Kidney epithelial cell (primary cell): ENCODE results near the gene NCAPD3. TPM values are rescaled to one million over a fixed set of nuclear protein-coding genes. Genes with fewer than 3 reads are reported as not detected.
A peak's percentile ranks its signal among the peaks of the same experiment; 100 is the strongest.

ENCODE experiments used
- DNase-seq: peaks from one replicate; pipeline ENCODE4 v3.0.0-alpha.2; 2010; ENCODE audit warnings: low read depth
- H3K27me3 ChIP-seq: 2 replicates; pipeline ENCODE4 v1.6.0; 2011; ENCODE audit warnings: low read length; ENCODE audit not compliant: control insufficient read depth, insufficient read depth
- H3K36me3 ChIP-seq: 2 replicates; pipeline ENCODE4 v1.5.1; 2011; ENCODE audit warnings: low read length; ENCODE audit not compliant: control insufficient read depth, insufficient read depth
- H3K4me3 ChIP-seq: 2 replicates; pipeline ENCODE4 v1.5.1; 2011; ENCODE audit warnings: low read depth, mild to moderate bottlenecking, control low read depth, low read length
- total RNA-seq: library from RNA; depleted of rRNA; stranded (reverse); fragments of >200 nt; gene quantifications from 2 replicates; pipeline ENCODE4 v1.2.3, GENCODE V29; 2015
- TF ChIP-seq, protein P1 (sequence below): IDR thresholded peaks from 2 replicates; pipeline ENCODE4 v1.5.1; 2011; ENCODE audit warnings: mild to moderate bottlenecking, moderate library complexity, low read length, control low read depth, inconsistent platforms; ENCODE audit not compliant: insufficient read depth, poor library complexity, severe bottlenecking

Gene NCAPD3
- 9.7 and 18.6 TPM in 2 replicates for total RNA-seq

DNA sequence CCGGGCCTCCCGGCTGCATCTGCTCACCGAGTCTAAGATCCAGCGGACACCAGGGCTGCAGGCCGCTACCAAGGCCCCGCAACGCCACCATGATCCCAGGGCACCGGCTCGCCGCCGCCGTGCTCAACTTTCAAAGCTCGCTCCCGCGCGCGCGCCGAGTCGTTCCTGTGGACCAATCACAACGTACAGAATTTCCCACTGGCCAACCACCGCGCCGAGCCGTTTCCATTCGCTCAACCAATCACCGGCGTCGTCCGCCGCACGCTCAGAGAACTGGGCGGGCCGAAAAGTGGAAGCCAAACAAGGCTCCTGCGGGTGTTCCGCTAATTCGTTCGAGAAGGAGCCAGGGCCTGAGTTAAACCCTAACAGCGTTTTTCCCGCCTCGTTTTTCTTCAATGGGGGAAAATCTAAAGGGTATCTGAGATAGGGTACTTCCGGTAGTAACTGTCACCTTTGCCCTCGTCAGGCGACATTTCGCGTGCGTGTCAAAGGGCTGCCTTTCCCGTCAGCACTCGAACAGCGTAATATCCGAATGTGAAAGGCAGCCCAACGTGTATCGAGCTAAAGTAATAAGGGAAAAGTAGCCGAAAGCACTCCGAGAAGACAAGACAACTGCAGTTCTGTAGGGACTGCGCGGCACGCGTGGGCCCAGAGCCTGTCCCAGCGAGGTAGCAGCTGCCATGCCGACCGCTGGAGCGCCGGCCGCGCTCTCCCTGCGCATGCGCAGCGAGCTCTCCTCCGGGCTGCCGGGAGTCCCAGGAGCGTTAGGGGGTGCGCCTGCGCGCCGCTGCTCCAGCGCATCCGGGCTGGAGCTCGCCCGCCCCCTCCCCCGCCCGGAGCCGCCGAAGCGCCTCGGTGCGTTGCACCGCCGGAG is at the start of gene NCAPD3, which contains the start of gene VPS26B:
TSS of gene NCAPD3 (minus strand) at position 132 of the 874 bp plus-strand sequence. CDS start at position 91, 41 bp downstream.
TSS of gene VPS26B (plus strand) at position 836 of the 874 bp plus-strand sequence. CDS start 452 bp downstream, outside the sequence.
- H3K4me3 ChIP-seq, result peak within 1 kb of the TSS; percentile 73
- TF ChIP-seq, protein P1, sequence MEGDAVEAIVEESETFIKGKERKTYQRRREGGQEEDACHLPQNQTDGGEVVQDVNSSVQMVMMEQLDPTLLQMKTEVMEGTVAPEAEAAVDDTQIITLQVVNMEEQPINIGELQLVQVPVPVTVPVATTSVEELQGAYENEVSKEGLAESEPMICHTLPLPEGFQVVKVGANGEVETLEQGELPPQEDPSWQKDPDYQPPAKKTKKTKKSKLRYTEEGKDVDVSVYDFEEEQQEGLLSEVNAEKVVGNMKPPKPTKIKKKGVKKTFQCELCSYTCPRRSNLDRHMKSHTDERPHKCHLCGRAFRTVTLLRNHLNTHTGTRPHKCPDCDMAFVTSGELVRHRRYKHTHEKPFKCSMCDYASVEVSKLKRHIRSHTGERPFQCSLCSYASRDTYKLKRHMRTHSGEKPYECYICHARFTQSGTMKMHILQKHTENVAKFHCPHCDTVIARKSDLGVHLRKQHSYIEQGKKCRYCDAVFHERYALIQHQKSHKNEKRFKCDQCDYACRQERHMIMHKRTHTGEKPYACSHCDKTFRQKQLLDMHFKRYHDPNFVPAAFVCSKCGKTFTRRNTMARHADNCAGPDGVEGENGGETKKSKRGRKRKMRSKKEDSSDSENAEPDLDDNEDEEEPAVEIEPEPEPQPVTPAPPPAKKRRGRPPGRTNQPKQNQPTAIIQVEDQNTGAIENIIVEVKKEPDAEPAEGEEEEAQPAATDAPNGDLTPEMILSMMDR, result no peak
- peak; percentile 77 for DNase-seq
- H3K27me3 ChIP-seq, result no peaks in the 10 kb centered on the region
- H3K36me3 ChIP-seq, result no peaks in the 10 kb centered on the region

- no peak for DNase-seq
- peaks cover 57% of the 10 kb centered on the region for H3K27me3 ChIP-seq
These were observed 49.5 kb upstream of the NCAPD3 start for GRCh38 chr11:134273317-134273712.

DNA sequence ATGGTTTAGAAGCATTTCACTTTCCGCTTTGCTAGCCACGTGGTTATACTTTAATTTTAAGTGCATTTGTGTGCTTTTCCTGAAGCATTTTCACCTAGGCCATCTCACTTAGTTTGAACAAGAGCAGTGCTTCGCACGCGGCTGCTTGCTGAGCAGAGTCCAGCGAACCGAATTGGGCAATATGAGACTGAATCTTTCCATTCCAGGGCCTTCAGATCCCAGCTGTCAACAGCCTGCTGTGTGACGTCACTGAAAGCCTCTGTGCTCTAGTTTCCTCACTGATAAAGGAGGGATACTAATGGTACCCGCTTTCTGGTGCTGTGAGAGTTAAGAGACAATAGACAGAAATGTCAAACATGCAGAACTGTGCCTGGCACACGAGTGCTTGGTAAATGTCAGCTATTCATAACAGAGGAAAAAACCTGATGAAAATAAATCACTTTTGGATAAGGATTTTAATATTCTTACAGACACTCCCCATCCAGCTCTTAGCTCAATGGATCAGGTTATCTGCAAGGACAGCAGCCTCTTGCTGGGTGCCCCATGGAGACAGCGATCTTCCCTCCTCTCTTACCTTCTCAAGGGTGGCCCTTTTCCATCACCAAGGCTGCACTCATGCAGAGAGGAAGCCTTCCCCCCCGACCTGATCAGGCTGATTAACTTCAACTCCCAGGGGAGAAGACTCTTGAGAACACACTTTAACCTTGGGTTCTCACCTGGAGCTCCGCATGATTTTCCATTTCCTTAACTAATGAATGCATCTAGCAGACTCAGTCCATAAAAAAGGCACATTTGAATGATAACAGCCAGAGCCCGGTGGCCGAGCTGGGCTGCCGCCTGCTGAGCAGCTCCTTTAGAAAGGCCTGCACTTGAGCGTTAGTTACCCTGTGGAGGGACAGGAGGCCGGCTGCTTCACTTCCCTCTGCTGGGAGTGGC is 48.9 kb upstream of the NCAPD3 start:
- DNase-seq, result no peak
- peaks cover 50% of the 10 kb centered on the region for H3K27me3 ChIP-seq
- TF ChIP-seq, protein P1, result no peak

More at GRCh38 chr11:134273317-134273712, 49.5 kb upstream of the NCAPD3 start:
- Histone ChIP-seq H3K36me3 (no peaks in the 10 kb centered on the region), H3K4me3 (no peak overlapping the region)
- TF ChIP-seq, protein P1, result no peak

GRCh38 chr11:134271978-134272377 is 48.2 kb upstream of the NCAPD3 start:
- H3K4me3 ChIP-seq, result no peak overlapping the region
- H3K36me3 ChIP-seq, result no peaks in the 10 kb centered on the region
- peaks cover 43% of the 10 kb centered on the region for H3K27me3 ChIP-seq
- TF ChIP-seq, protein P1, result no peak
- DNase-seq, result no peak

More for the DNA sequence above, 48.9 kb upstream of the NCAPD3 start:
- Histone ChIP-seq H3K4me3 (no peak overlapping the region), H3K36me3 (no peaks in the 10 kb centered on the region)

GRCh38 chr11:134270250-134270714 is 46.5 kb upstream of the NCAPD3 start:
- Histone ChIP-seq H3K4me3 (no peak overlapping the region), H3K36me3 (no peaks in the 10 kb centered on the region), H3K27me3 (peaks cover 26% of the 10 kb centered on the region)
- no peak for DNase-seq
- TF ChIP-seq, protein P1, result peak; percentile 16
